ENCODE results near the gene FBXO42.

DNA sequence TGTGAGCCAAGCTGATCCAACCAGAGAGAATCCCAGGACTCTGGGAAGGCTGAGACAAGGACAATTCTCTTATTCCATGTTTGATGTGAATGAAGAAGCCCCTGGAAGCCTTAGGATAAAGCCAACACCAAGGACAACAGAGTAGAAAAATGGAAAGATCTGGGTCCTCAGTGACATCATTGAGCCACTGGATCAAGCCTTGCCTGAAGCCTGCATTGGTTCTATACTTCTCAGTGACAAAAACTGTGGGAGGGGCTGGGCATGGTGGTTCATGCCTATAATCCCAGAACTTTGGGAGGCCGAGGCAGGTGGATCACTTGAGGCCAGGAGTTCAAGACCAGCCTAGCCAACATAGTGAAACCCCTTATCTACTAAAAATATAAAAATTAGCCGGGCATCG is 155.4 kb downstream of the FBXO42 start:
- TF ChIP-seq CEBPB (IDR thresholded peaks at IDR 0.05; ENCODE audit: low read depth, low read length) (no peak), FOS (IDR thresholded peaks at IDR 0.05; ENCODE audit: low read depth, low read length) (no peak), MAFK (IDR thresholded peaks at IDR 0.05; ENCODE audit: low read depth, low read length) (no peak), BHLHE40 (IDR thresholded peaks at IDR 0.05; ENCODE audit: low read depth, low read length) (no peak), SMC3 (IDR thresholded peaks at IDR 0.05; ENCODE audit: low read depth, low read length) (no peak), POLR2A (IDR thresholded peaks at IDR 0.05; ENCODE audit: low read depth, low read length) (no peak), RAD21 (IDR thresholded peaks at IDR 0.05; ENCODE audit: low read length) (no peak), MXI1 (IDR thresholded peaks at IDR 0.05; ENCODE audit: borderline replicate concordance, low read depth, low read length) (no peak)
- TF ChIP-seq, protein P1, sequence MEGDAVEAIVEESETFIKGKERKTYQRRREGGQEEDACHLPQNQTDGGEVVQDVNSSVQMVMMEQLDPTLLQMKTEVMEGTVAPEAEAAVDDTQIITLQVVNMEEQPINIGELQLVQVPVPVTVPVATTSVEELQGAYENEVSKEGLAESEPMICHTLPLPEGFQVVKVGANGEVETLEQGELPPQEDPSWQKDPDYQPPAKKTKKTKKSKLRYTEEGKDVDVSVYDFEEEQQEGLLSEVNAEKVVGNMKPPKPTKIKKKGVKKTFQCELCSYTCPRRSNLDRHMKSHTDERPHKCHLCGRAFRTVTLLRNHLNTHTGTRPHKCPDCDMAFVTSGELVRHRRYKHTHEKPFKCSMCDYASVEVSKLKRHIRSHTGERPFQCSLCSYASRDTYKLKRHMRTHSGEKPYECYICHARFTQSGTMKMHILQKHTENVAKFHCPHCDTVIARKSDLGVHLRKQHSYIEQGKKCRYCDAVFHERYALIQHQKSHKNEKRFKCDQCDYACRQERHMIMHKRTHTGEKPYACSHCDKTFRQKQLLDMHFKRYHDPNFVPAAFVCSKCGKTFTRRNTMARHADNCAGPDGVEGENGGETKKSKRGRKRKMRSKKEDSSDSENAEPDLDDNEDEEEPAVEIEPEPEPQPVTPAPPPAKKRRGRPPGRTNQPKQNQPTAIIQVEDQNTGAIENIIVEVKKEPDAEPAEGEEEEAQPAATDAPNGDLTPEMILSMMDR (conservative IDR thresholded peaks at IDR 0.05; ENCODE audit: low read depth, low read length), result no peak
- TF ChIP-seq, protein P2, sequence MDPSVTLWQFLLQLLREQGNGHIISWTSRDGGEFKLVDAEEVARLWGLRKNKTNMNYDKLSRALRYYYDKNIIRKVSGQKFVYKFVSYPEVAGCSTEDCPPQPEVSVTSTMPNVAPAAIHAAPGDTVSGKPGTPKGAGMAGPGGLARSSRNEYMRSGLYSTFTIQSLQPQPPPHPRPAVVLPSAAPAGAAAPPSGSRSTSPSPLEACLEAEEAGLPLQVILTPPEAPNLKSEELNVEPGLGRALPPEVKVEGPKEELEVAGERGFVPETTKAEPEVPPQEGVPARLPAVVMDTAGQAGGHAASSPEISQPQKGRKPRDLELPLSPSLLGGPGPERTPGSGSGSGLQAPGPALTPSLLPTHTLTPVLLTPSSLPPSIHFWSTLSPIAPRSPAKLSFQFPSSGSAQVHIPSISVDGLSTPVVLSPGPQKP (IDR thresholded peaks at IDR 0.05; ENCODE audit: borderline replicate concordance, low read depth, low read length), result no peak
- TF ChIP-seq, protein P3, sequence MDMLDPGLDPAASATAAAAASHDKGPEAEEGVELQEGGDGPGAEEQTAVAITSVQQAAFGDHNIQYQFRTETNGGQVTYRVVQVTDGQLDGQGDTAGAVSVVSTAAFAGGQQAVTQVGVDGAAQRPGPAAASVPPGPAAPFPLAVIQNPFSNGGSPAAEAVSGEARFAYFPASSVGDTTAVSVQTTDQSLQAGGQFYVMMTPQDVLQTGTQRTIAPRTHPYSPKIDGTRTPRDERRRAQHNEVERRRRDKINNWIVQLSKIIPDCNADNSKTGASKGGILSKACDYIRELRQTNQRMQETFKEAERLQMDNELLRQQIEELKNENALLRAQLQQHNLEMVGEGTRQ (IDR thresholded peaks at IDR 0.05; ENCODE audit: low read depth, low read length), result no peak

Measured in IMR-90 (cell line).